GM11168 (cell line): ENCODE data around the gene SMC1A.

Experiments used
- in situ Hi-C: fragments of 300-500 bp; cut with MboI; formaldehyde crosslinking; loops from one replicate; pipeline ENCODE4 v1.12.0; 2022; ENCODE audit warnings: low sequenced_read_pairs; ENCODE audit not compliant: unreplicated experiment

Gene SMC1A

DNA sequence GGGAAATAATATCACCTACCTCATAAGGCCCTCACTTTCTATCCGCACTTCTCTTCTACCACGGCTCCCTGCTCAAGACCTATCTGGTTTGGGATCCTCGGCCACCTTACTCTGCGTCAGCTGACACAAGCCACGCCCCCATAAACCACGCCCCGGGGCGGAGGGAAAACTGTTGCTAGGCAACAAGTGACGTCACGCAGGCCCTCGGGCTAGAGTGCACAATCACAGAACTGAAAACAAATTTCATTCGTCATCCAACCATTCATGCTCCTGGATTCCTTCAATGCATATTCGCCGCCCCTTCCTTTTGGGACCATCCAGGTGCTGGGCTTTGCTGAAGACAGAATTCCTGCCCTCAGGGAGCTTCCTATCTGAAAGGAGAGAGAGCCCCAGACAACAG lies 66.3 kb downstream of the SMC1A start:
- in situ Hi-C loops: no loop called here

- in situ Hi-C loops: no loop called here
These were observed 67.8 kb downstream of the SMC1A start for GRCh38 chrX:53354669-53355068.

GRCh38 chrX:53347948-53348347 lies 74.5 kb downstream of the SMC1A start:
- in situ Hi-C loops: no loop called here

DNA sequence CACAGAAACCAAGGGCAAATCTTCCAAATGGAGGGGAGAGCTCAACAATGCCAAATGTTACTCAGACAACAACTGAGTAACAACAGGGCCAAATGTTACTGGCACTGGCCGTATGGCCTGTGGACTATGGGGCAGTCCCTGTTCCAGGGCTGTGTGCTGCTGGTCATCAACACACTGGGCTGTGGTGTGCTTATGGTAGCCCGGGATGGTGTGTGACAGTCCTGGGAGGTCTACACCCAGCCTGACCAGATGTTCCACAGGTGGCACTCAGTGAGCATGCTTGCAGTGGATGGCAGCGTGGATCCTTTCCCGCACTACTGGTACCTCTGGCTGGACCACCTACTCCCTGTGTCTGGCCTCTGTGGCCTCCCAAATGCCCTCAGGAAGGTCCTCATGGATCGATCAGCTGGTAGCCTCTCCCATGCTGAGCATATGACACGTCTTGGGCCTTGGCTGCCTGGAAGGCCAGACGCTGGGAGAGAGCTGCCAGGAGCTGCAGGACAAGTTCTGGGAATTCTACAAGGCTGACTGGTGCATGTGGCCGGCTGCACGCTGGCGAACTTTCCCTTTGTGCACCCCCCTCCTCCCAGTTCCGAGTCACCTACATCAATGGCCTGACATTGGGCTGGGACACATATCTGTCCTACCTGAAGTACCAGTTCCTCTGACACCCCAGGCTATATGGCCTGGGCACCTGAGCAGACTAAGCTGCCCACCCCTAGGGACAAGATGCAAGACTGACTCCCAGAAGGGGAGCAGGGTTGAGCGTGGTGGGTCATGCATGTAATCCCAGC lies 81.4 kb downstream of the SMC1A start:
- in situ Hi-C loops: no loop called here

GRCh38 chrX:53337101-53337500 lies 85.4 kb downstream of the SMC1A start:
- in situ Hi-C loops: no loop called here

DNA sequence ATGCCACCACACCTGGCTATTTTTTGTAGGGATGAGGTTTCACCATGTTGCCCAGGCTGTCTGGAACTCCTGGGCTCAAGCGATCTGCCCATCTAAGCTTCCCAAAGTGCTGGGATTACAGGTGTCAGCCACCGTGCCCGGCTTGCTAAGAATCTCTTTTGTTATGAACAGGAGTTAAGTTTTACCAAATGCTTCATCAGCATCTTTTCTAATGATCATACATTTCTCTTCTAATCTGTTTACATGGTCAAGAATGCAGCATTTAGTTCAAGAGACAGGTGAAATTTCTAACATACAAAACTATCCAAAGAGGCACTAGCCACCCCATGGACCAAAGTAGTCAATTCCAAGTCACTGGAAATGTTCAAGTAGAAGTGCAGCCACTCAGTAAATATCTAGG lies 88.6 kb downstream of the SMC1A start:
- in situ Hi-C loops: no loop called here

DNA sequence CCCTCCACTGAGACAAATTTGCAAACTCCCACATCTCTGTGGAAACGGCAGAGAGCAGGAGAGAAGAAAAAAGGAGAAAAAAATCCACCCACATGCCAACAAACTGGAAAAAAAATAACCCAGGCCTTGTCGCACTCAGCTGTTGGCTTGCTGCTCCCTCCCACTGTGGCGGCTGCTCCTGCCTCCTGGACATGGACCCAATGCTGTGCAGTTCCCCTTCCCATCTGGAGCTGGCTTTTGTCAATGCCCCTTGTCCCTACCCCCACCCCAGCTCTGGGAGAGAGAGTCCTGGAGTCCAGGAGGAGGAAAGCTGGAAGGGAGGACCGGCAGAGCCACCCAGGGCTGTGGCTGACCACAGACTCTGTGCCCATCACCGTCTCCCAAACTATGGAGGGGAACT lies 90.2 kb downstream of the SMC1A start:
- in situ Hi-C loops: no loop called here

DNA sequence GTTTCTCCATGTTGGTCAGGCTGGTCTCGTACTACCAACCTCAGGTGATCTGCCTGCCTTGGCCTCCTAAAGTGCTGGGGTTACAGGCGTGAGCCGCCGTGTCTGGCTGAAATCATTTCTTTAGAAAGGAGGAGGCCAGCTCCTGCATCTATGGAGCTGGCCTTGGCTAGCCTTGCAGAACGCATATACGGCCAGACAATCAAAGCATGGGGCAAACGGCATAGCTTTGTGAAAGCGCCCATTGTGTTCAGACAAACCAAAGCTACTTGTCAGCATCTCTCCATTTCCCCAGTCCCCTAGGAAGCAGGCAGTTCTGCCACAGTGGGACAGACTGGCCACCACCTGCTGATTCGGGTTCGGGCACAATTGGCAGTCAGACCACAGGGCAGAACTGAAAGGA lies 92.1 kb downstream of the SMC1A start:
- in situ Hi-C loops: no loop called here

DNA sequence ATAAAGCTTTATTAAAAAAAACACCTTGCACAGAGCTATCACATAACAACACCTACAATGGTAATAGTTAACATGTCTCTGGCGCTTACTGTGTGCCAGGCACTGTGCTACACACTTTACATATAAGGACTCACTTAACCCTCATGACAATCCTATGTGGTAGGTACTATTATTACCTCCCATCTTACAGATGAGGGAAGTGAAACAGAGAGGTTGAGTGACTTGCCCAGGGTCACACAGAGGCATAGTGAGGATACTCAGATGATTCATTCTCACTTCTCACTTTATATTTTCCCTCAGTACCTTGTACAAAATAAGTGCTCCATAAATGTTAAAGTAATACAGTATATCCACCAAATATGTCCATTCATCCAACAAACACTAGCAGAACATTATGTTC lies 97.7 kb downstream of the SMC1A start:
- in situ Hi-C loops: no loop called here
